ENCODE data around the gene C12orf43. TPM values are rescaled to one million over a fixed set of nuclear protein-coding genes. Genes with fewer than 3 reads are reported as not detected.

C12orf43 gene
- polyA plus RNA-seq, 1 donor (not counting 4 experiments of a cell fraction or from before 2014, with no cell fraction given) = 12.8 TPM

GRCh38 chr12:120972870-120973543 is 43.3 kb downstream of the C12orf43 start:
- DNase-seq (ENCODE audit: low read depth, low spot score) = no peak
- Histone ChIP-seq H3K9me1 (ENCODE audit: control insufficient read depth, extremely low read depth, insufficient read depth, low read length) (no peaks in the 10 kb centered on the region), H3K27ac (ENCODE audit: control insufficient read depth, insufficient read depth, low read length) (no peak overlapping the region), H3K4me2 (ENCODE audit: control insufficient read depth, extremely low read depth, insufficient read depth, low read depth, low read length) (no peak overlapping the region), H3K79me2 (ENCODE audit: control insufficient read depth, insufficient read depth, low read length) (no peaks in the 10 kb centered on the region), H4K20me1 (ENCODE audit: control insufficient read depth, extremely low read depth, insufficient read depth, low read length) (no peaks in the 10 kb centered on the region), H3K4me3 (ENCODE audit: control insufficient read depth in 2 of 3, extremely low read depth in 1 of 3, insufficient read depth in 2 of 3, low read depth in 1 of 3, low read length in 3 of 3) (no peak overlapping the region), H3K27me3 (ENCODE audit: control insufficient read depth, extremely low read depth, insufficient read depth, low read length) (no peaks in the 10 kb centered on the region), H3K9ac (ENCODE audit: control insufficient read depth, extremely low read depth, insufficient read depth, low read length) (no peak overlapping the region), H3K36me3 (ENCODE audit: control insufficient read depth in 2 of 2, extremely low read depth in 1 of 2, insufficient read depth in 2 of 2, low read length in 2 of 2) (no peaks in the 10 kb centered on the region), H3K4me1 (ENCODE audit: control insufficient read depth, extremely low read depth, insufficient read depth, low read length) (peaks cover 3% of the 10 kb centered on the region), H3K9me3 (ENCODE audit: control insufficient read depth, low read depth, low read length) (no peaks in the 10 kb centered on the region), H2AFZ (ENCODE audit: control insufficient read depth, low read length) (no peak overlapping the region)
- dilution Hi-C loops (cut with MboI; ENCODE audit: extremely low pct_ligation_motif_present, low sequenced_read_pairs) = no loop called here
- FAIRE-seq = no peak
- TF ChIP-seq CTCF (optimal IDR thresholded peaks at IDR 0.05 in 1 of 3, IDR thresholded peaks at IDR 0.05 in 1 of 3, conservative IDR thresholded peaks at IDR 0.05 in 1 of 3; ENCODE audit: extremely low read depth in 1 of 3, insufficient read depth in 2 of 3, low read length in 3 of 3) (no peak), EZH2 (IDR thresholded peaks at IDR 0.05; ENCODE audit: low read length) (no peak)

- TF ChIP-seq CTCF (optimal IDR thresholded peaks at IDR 0.05 in 1 of 3, IDR thresholded peaks at IDR 0.05 in 1 of 3, conservative IDR thresholded peaks at IDR 0.05 in 1 of 3; ENCODE audit: extremely low read depth in 1 of 3, insufficient read depth in 2 of 3, low read length in 3 of 3) (peak; percentile 62 to 86 (median 67)), EZH2 (IDR thresholded peaks at IDR 0.05; ENCODE audit: low read length) (no peak)
- H3K27ac ChIP-seq (ENCODE audit: control insufficient read depth, insufficient read depth, low read length) = no peak overlapping the region
- no peaks in the 10 kb centered on the region for H3K9me3 ChIP-seq (ENCODE audit: control insufficient read depth, low read depth, low read length)
- peaks cover 3% of the 10 kb centered on the region for H3K4me1 ChIP-seq (ENCODE audit: control insufficient read depth, extremely low read depth, insufficient read depth, low read length)
- peak; percentile 81 for FAIRE-seq
- H2AFZ ChIP-seq (ENCODE audit: control insufficient read depth, low read length) = no peak overlapping the region
- peak; percentile 13 for DNase-seq (ENCODE audit: low read depth, low spot score)
- no peaks in the 10 kb centered on the region for H3K79me2 ChIP-seq (ENCODE audit: control insufficient read depth, insufficient read depth, low read length)
- no peaks in the 10 kb centered on the region for H3K9me1 ChIP-seq (ENCODE audit: control insufficient read depth, extremely low read depth, insufficient read depth, low read length)
- H3K27me3 ChIP-seq (ENCODE audit: control insufficient read depth, extremely low read depth, insufficient read depth, low read length) = no peaks in the 10 kb centered on the region
- no peaks in the 10 kb centered on the region for H3K36me3 ChIP-seq (ENCODE audit: control insufficient read depth in 2 of 2, extremely low read depth in 1 of 2, insufficient read depth in 2 of 2, low read length in 2 of 2)
- H3K9ac ChIP-seq (ENCODE audit: control insufficient read depth, extremely low read depth, insufficient read depth, low read length) = no peak overlapping the region
- no peak overlapping the region for H3K4me3 ChIP-seq (ENCODE audit: control insufficient read depth in 2 of 3, extremely low read depth in 1 of 3, insufficient read depth in 2 of 3, low read depth in 1 of 3, low read length in 3 of 3)
- dilution Hi-C loops (cut with MboI; ENCODE audit: extremely low pct_ligation_motif_present, low sequenced_read_pairs) = no loop called here
- no peaks in the 10 kb centered on the region for H4K20me1 ChIP-seq (ENCODE audit: control insufficient read depth, extremely low read depth, insufficient read depth, low read length)
- no peak overlapping the region for H3K4me2 ChIP-seq (ENCODE audit: control insufficient read depth, extremely low read depth, insufficient read depth, low read depth, low read length)
Observed at GRCh38 chr12:120971299-120972180, 44.7 kb downstream of the C12orf43 start.
